Peyer's patch (tissue), 4 donors: ENCODE data around the gene GRIP1. TPM values are rescaled to one million over a fixed set of nuclear protein-coding genes. Genes with fewer than 3 reads are reported as not detected.

ENCODE experiments used
- DNase-seq, 3 donors: peaks; one replicate each; pipeline ENCODE4 v3.0.0-alpha.2; 2017 to 2019
- H3K27ac ChIP-seq, 4 donors: fragments of 200-600 bp; sonication (generic); one replicate each; pipeline ENCODE4 v1.5.1; 2016 to 2019
- H3K27me3 ChIP-seq, 2 donors: fragments of 200-600 bp; sonication (generic); one replicate each; pipeline ENCODE4 v1.5.1; 2019
- H3K36me3 ChIP-seq, 3 donors: fragments of 200-600 bp; sonication (generic); one replicate each; pipeline ENCODE4 v1.5.1; 2016 to 2019
- H3K4me1 ChIP-seq, 4 donors: fragments of 200-600 bp; sonication (generic); one replicate each; pipeline ENCODE4 v1.5.1; 2016 to 2019
- H3K4me3 ChIP-seq, 4 donors: fragments of 200-600 bp; sonication (generic); 1 replicate in 3 of 4; 2 replicates in 1 of 4; pipeline ENCODE4 v1.5.1; 2016 to 2019; ENCODE audit warnings: mild to moderate bottlenecking in 1 of 4
- H3K9me3 ChIP-seq, 4 donors: fragments of 200-600 bp; sonication (generic); one replicate each; pipeline ENCODE4 v1.5.1; 2016 to 2019; ENCODE audit warnings: mild to moderate bottlenecking in 1 of 4
- POLR2A ChIP-seq, 2 donors: fragments of 450-650 bp; IDR thresholded peaks; one replicate each; pipeline ENCODE4 v1.5.1; 2017; ENCODE audit warnings: antibody characterized with exemption in 2 of 2, mild to moderate bottlenecking in 2 of 2, moderate library complexity in 2 of 2
- total RNA-seq, 4 donors: library from RNA; depleted of rRNA; stranded (reverse); fragments of >200 nt; gene quantifications; one replicate each; pipeline ENCODE4 v1.1.0, GENCODE V29; 2016
- TF ChIP-seq, protein P1 (sequence below), 6 experiments: fragments of 450-650 bp in 4 of 6; fragments of 200-600 bp in 2 of 6; sonication (generic) in 1 of 6; IDR thresholded peaks; one replicate each; pipeline ENCODE4 v1.5.1; 2017 to 2019; ENCODE audit warnings: antibody characterized with exemption in 6 of 6, mild to moderate bottlenecking in 3 of 6, moderate library complexity in 1 of 6

GRIP1 gene
- total RNA-seq, 4 donors from 2014 or later: 0.66 to 5.2 (median 1.4) TPM

DNA sequence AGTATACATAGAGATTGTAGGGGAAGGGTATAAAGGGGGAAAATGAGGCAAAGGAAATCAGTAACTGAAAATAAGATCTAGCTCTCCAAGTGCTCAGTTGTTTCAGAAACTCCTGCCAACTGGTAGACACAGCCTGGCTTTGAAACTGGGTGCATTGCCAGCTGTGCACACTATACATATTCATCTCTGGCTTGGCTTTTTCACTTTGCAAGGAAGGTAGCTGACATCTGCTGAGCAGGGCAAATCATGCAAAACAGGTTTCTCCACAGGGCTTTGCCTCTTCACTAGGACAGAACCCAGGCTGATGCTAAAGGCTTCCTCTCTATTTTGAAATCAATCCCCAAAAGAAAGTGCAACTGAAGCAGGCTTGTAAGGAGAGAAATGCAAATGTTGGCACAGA is 275.1 kb downstream of the GRIP1 start:
- Histone ChIP-seq H3K4me1 (no peaks in the 10 kb centered on the region), H3K9me3 (no peaks in the 10 kb centered on the region), H3K27me3 (no peaks in the 10 kb centered on the region), H3K27ac (no peak overlapping the region), H3K36me3 (no peaks in the 10 kb centered on the region), H3K4me3 (no peak overlapping the region)
- TF ChIP-seq POLR2A (IDR thresholded peaks at IDR 0.05): no peak
- TF ChIP-seq, protein P1, sequence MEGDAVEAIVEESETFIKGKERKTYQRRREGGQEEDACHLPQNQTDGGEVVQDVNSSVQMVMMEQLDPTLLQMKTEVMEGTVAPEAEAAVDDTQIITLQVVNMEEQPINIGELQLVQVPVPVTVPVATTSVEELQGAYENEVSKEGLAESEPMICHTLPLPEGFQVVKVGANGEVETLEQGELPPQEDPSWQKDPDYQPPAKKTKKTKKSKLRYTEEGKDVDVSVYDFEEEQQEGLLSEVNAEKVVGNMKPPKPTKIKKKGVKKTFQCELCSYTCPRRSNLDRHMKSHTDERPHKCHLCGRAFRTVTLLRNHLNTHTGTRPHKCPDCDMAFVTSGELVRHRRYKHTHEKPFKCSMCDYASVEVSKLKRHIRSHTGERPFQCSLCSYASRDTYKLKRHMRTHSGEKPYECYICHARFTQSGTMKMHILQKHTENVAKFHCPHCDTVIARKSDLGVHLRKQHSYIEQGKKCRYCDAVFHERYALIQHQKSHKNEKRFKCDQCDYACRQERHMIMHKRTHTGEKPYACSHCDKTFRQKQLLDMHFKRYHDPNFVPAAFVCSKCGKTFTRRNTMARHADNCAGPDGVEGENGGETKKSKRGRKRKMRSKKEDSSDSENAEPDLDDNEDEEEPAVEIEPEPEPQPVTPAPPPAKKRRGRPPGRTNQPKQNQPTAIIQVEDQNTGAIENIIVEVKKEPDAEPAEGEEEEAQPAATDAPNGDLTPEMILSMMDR (IDR thresholded peaks at IDR 0.05): no peak
- DNase-seq: no peak

DNA sequence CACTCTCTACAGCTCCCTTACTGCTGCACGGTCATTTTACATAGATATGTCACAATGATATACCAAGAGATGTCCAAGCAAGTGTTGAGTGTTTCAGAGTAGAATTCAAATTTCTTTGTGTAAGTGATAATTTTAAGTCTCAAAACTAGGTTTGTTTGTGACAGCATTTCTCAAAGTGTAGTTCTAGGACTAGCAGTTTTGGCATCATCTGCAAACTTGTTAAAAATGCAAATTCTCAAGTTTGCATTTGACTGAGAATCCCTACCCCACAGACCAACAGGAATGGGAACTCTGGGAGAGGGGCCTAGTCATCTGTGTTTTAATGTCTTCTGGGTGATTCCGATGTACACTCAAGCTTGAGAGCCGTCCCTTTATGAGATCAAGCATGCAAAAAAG is 279.0 kb downstream of the GRIP1 start:
- no peak overlapping the region for H3K27ac ChIP-seq
- no peak for TF ChIP-seq POLR2A (IDR thresholded peaks at IDR 0.05)
- TF ChIP-seq, protein P1 (IDR thresholded peaks at IDR 0.05): no peak
- no peak for DNase-seq

DNA sequence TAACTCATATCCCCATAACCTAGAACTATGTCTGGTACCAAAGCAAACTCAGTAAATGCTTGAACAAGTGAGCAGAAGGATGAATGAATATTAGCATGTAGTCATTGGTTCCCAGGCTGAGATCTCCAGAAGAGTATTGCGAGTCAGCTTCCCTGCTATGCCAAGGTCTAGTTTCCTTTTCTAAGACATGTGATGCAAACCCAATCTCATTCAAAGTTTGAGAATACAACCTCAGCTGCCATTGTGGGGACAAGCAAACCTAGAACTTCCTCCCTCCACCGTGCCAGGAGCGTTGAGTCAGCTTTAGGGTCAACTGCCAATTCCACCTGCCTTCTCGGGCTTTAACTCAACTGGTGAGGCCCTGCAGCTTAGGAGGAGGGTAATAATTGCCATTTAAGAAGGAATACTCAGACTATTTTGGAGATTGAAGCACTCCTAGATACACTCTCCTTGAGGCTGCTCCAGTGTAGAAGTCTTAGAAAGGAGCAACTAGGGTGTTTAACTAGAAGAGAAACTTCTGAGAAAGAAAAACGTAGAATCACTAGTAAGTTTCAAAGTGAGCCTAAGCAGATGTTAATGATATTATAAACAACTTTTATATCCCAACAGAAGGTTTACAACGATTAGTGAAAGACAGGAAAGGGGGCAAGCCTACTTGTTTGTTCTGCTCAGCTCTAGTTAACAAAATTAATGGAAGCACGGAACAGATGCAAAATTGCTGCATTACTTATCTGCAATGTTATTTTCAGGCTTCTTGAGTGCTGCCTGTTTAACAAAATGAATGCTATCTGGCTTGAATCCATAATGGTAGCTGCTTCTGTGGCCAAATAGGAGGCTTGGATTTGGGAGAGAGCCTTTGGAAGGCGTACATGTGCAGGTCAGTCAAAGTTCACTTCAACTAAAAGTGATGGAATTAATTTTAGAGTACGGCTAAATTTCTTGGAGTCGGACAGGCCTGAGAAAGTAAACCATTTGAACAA is 279.7 kb downstream of the GRIP1 start:
- no peak overlapping the region for H3K4me3 ChIP-seq
- TF ChIP-seq POLR2A (IDR thresholded peaks at IDR 0.05): no peak
- TF ChIP-seq, protein P1 (IDR thresholded peaks at IDR 0.05): no peak
- H3K4me1 ChIP-seq: no peaks in the 10 kb centered on the region
- DNase-seq: no peak
- H3K27me3 ChIP-seq: no peaks in the 10 kb centered on the region
- H3K36me3 ChIP-seq: no peaks in the 10 kb centered on the region
- no peaks in the 10 kb centered on the region for H3K9me3 ChIP-seq
- no peak overlapping the region for H3K27ac ChIP-seq

More for the DNA sequence above, 279.0 kb downstream of the GRIP1 start:
- Histone ChIP-seq H3K9me3 (no peaks in the 10 kb centered on the region), H3K27me3 (no peaks in the 10 kb centered on the region), H3K36me3 (no peaks in the 10 kb centered on the region), H3K4me1 (no peaks in the 10 kb centered on the region), H3K4me3 (no peak overlapping the region)

DNA sequence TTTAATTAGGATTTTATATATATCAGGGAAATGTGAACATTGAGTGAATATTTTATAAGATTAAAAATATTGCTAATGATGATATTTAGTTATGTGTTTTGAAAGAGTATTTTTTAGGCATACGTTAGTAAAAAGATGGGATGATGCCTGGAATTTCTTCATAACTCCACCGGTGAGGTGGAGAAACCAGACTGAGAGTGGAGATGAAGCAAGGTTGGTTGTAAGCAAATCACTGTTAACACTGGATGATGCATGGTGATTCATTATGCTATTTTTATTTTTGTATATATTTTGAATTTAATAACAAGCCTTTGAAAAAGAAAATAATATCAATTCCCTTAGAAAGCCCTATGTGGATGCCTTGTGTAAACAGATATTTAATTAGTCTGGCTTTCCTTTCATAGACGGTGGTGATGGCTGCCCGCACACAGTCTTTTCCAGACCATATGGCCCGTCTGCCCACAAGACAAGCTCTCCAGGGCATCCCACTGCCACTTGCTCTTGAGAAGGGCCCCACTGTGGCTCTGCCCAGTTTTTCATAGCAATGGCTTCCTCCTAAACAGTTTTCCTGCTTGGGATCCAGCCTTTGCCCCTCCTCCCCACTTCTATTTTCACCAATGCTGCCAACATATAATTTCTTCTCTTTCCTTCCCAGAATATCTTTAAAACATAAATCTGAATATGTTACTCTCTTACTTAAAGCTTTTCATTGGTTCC is 281.1 kb downstream of the GRIP1 start:
- no peaks in the 10 kb centered on the region for H3K4me1 ChIP-seq
- H3K4me3 ChIP-seq: no peak overlapping the region
- no peaks in the 10 kb centered on the region for H3K36me3 ChIP-seq
- DNase-seq: no peak
- no peak for TF ChIP-seq POLR2A (IDR thresholded peaks at IDR 0.05)
- TF ChIP-seq, protein P1 (IDR thresholded peaks at IDR 0.05): no peak
- no peaks in the 10 kb centered on the region for H3K9me3 ChIP-seq
- no peaks in the 10 kb centered on the region for H3K27me3 ChIP-seq
- H3K27ac ChIP-seq: no peak overlapping the region

DNA sequence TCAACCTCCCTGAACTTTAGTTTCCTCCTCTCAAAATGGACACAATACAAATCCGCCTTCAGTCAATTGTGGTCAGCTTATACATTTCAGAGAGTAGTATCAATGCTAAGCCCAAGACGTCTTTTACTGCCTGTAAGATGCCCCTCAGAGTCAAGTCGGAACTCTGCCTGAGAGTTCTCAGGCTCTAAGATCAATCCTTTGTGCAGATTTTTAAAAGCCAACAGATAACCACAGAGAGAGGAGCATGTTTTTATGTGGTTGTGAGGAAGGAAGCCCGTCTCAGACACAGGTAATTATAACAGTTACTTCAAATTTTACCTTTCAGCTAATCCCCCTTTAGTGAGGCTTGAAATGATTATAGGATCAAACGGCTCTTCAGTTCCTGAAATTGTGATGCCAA is 285.0 kb downstream of the GRIP1 start:
- Histone ChIP-seq H3K27me3 (no peaks in the 10 kb centered on the region), H3K27ac (no peak overlapping the region), H3K4me1 (no peaks in the 10 kb centered on the region), H3K4me3 (no peak overlapping the region), H3K9me3 (no peaks in the 10 kb centered on the region), H3K36me3 (no peaks in the 10 kb centered on the region)
- no peak for DNase-seq
- no peak for TF ChIP-seq POLR2A (IDR thresholded peaks at IDR 0.05)
- TF ChIP-seq, protein P1 (IDR thresholded peaks at IDR 0.05): no peak
